Measurements from ENCODE around the gene SH3D21.

- TF ChIP-seq CTCF (IDR thresholded peaks at IDR 0.05) = no peak
- TF ChIP-seq POLR2A (IDR thresholded peaks at IDR 0.05) = no peak
Observed at GRCh38 chr1:36367798-36368197, 61.6 kb downstream of the SH3D21 start.
